KOPT-K1 (cell line): Measurements from ENCODE around the gene SLC4A5.

ENCODE experiments used
- H3K27ac ChIP-seq: fragments of 200-600 bp; sonication (generic); 2 replicates; pipeline ENCODE4 v1.5.1; 2016; ENCODE audit warnings: antibody characterized with exemption, mild to moderate bottlenecking, low read depth, low read length; ENCODE audit not compliant: poor library complexity, severe bottlenecking
- H3K36me3 ChIP-seq: fragments of 200-600 bp; sonication (generic); 2 replicates; pipeline ENCODE4 v1.5.1; 2017; ENCODE audit warnings: antibody characterized with exemption, mild to moderate bottlenecking, low read length, moderate library complexity; ENCODE audit not compliant: insufficient read depth
- H3K9me3 ChIP-seq: fragments of 200-600 bp; sonication (generic); 2 replicates; pipeline ENCODE4 v1.5.1; 2017; ENCODE audit warnings: antibody characterized with exemption, low read length, mild to moderate bottlenecking; ENCODE audit not compliant: insufficient read depth, poor library complexity, severe bottlenecking

SLC4A5 gene

GRCh38 chr2:74278694-74279093, 64.5 kb downstream of the SLC4A5 start:
- no peaks in the 10 kb centered on the region for H3K36me3 ChIP-seq
- H3K27ac ChIP-seq, result no peak overlapping the region
- no peaks in the 10 kb centered on the region for H3K9me3 ChIP-seq

- Histone ChIP-seq H3K9me3 (no peaks in the 10 kb centered on the region), H3K27ac (no peak overlapping the region), H3K36me3 (no peaks in the 10 kb centered on the region)
Observed at GRCh38 chr2:74278176-74278575, 65.0 kb downstream of the SLC4A5 start.

- Histone ChIP-seq H3K36me3 (no peaks in the 10 kb centered on the region), H3K27ac (no peak overlapping the region), H3K9me3 (no peaks in the 10 kb centered on the region)
Observed at GRCh38 chr2:74275228-74275627, 68.0 kb downstream of the SLC4A5 start.

GRCh38 chr2:74269667-74270066, 73.5 kb downstream of the SLC4A5 start:
- no peak overlapping the region for H3K27ac ChIP-seq
- no peaks in the 10 kb centered on the region for H3K36me3 ChIP-seq
- no peaks in the 10 kb centered on the region for H3K9me3 ChIP-seq

GRCh38 chr2:74267068-74267467, 76.1 kb downstream of the SLC4A5 start:
- peak overlapping the region; percentile 25 for H3K27ac ChIP-seq
- H3K9me3 ChIP-seq, result no peaks in the 10 kb centered on the region
- H3K36me3 ChIP-seq, result no peaks in the 10 kb centered on the region

GRCh38 chr2:74264281-74264680, 78.9 kb downstream of the SLC4A5 start:
- Histone ChIP-seq H3K9me3 (no peaks in the 10 kb centered on the region), H3K27ac (no peak overlapping the region), H3K36me3 (no peaks in the 10 kb centered on the region)

GRCh38 chr2:74262681-74263080, 80.5 kb downstream of the SLC4A5 start:
- Histone ChIP-seq H3K9me3 (no peaks in the 10 kb centered on the region), H3K27ac (no peak overlapping the region), H3K36me3 (no peaks in the 10 kb centered on the region)

GRCh38 chr2:74261204-74261864, 81.9 kb downstream of the SLC4A5 start:
- no peaks in the 10 kb centered on the region for H3K36me3 ChIP-seq
- H3K9me3 ChIP-seq, result no peaks in the 10 kb centered on the region
- H3K27ac ChIP-seq, result no peak overlapping the region

GRCh38 chr2:74260495-74260894, 82.7 kb downstream of the SLC4A5 start:
- Histone ChIP-seq H3K9me3 (no peaks in the 10 kb centered on the region), H3K27ac (no peak overlapping the region), H3K36me3 (no peaks in the 10 kb centered on the region)

GRCh38 chr2:74259733-74260132, 83.5 kb downstream of the SLC4A5 start:
- Histone ChIP-seq H3K27ac (no peak overlapping the region), H3K36me3 (no peaks in the 10 kb centered on the region), H3K9me3 (no peaks in the 10 kb centered on the region)

GRCh38 chr2:74259191-74259590, 84.0 kb downstream of the SLC4A5 start:
- no peaks in the 10 kb centered on the region for H3K36me3 ChIP-seq
- H3K9me3 ChIP-seq, result no peaks in the 10 kb centered on the region
- H3K27ac ChIP-seq, result no peak overlapping the region

GRCh38 chr2:74255660-74256213, 87.5 kb downstream of the SLC4A5 start:
- Histone ChIP-seq H3K27ac (no peak overlapping the region), H3K9me3 (no peaks in the 10 kb centered on the region)

GRCh38 chr2:74253971-74254310, 89.3 kb downstream of the SLC4A5 start:
- Histone ChIP-seq H3K27ac (no peak overlapping the region), H3K9me3 (no peaks in the 10 kb centered on the region), H3K36me3 (no peaks in the 10 kb centered on the region)

More at GRCh38 chr2:74255660-74256213, 87.5 kb downstream of the SLC4A5 start:
- no peaks in the 10 kb centered on the region for H3K36me3 ChIP-seq

GRCh38 chr2:74253306-74253970, 89.8 kb downstream of the SLC4A5 start:
- no peaks in the 10 kb centered on the region for H3K9me3 ChIP-seq
- H3K27ac ChIP-seq, result no peak overlapping the region
- H3K36me3 ChIP-seq, result no peaks in the 10 kb centered on the region

GRCh38 chr2:74252862-74253261, 90.4 kb downstream of the SLC4A5 start:
- no peaks in the 10 kb centered on the region for H3K9me3 ChIP-seq

GRCh38 chr2:74252036-74252435, 91.2 kb downstream of the SLC4A5 start:
- no peaks in the 10 kb centered on the region for H3K36me3 ChIP-seq
- H3K27ac ChIP-seq, result no peak overlapping the region
- no peaks in the 10 kb centered on the region for H3K9me3 ChIP-seq

More at GRCh38 chr2:74252862-74253261, 90.4 kb downstream of the SLC4A5 start:
- H3K27ac ChIP-seq, result no peak overlapping the region
- H3K36me3 ChIP-seq, result no peaks in the 10 kb centered on the region
